ENCODE results near the gene HNRNPUL1.
"Not testable (repeated sequence)": the region's sequence is repeated elsewhere in the genome, so short reads cannot be mapped to it uniquely, and the experiment has no call there.

Gene HNRNPUL1

GRCh38 chr19:41334793-41335192, 70.6 kb downstream of the HNRNPUL1 start:
- Histone ChIP-seq H3K4me1 (ENCODE audit: insufficient read depth, poor library complexity, severe bottlenecking) (no peaks in the 10 kb centered on the region), H3K36me3 (ENCODE audit: low read depth) (peaks cover 78% of the 10 kb centered on the region), H3K9me3 (ENCODE audit: severe bottlenecking) (no peaks in the 10 kb centered on the region), H3K27ac (ENCODE audit: poor library complexity, severe bottlenecking) (no peak overlapping the region), H3K4me3 (ENCODE audit: severe bottlenecking) (no peak overlapping the region), H3K27me3 (ENCODE audit: insufficient read depth, poor library complexity, severe bottlenecking) (no peaks in the 10 kb centered on the region)
- DNase-seq (ENCODE audit: low spot score), result no peak
- TF ChIP-seq, protein P1, sequence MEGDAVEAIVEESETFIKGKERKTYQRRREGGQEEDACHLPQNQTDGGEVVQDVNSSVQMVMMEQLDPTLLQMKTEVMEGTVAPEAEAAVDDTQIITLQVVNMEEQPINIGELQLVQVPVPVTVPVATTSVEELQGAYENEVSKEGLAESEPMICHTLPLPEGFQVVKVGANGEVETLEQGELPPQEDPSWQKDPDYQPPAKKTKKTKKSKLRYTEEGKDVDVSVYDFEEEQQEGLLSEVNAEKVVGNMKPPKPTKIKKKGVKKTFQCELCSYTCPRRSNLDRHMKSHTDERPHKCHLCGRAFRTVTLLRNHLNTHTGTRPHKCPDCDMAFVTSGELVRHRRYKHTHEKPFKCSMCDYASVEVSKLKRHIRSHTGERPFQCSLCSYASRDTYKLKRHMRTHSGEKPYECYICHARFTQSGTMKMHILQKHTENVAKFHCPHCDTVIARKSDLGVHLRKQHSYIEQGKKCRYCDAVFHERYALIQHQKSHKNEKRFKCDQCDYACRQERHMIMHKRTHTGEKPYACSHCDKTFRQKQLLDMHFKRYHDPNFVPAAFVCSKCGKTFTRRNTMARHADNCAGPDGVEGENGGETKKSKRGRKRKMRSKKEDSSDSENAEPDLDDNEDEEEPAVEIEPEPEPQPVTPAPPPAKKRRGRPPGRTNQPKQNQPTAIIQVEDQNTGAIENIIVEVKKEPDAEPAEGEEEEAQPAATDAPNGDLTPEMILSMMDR (IDR thresholded peaks at IDR 0.05; ENCODE audit: poor library complexity, severe bottlenecking), result no peak
- no peak for ATAC-seq (ENCODE audit: low read depth)

GRCh38 chr19:41335467-41335866, 71.3 kb downstream of the HNRNPUL1 start:
- Histone ChIP-seq H3K4me3 (ENCODE audit: severe bottlenecking) (no peak overlapping the region), H3K27ac (ENCODE audit: poor library complexity, severe bottlenecking) (no peak overlapping the region), H3K27me3 (ENCODE audit: insufficient read depth, poor library complexity, severe bottlenecking) (no peaks in the 10 kb centered on the region), H3K9me3 (ENCODE audit: severe bottlenecking) (no peaks in the 10 kb centered on the region), H3K36me3 (ENCODE audit: low read depth) (peaks cover 80% of the 10 kb centered on the region), H3K4me1 (ENCODE audit: insufficient read depth, poor library complexity, severe bottlenecking) (no peaks in the 10 kb centered on the region)
- no peak for DNase-seq (ENCODE audit: low spot score)
- no peak for ATAC-seq (ENCODE audit: low read depth)
- TF ChIP-seq, protein P1 (IDR thresholded peaks at IDR 0.05; ENCODE audit: poor library complexity, severe bottlenecking), result no peak

- ATAC-seq (ENCODE audit: low read depth) (0 out of 3 replicates have a peak, but pooled peaks have one; percentile 38), DNase-seq (ENCODE audit: low spot score) (no peak)
- Histone ChIP-seq H3K27ac (ENCODE audit: poor library complexity, severe bottlenecking) (no peak overlapping the region), H3K27me3 (ENCODE audit: insufficient read depth, poor library complexity, severe bottlenecking) (no peaks in the 10 kb centered on the region), H3K4me3 (ENCODE audit: severe bottlenecking) (no peak overlapping the region), H3K4me1 (ENCODE audit: insufficient read depth, poor library complexity, severe bottlenecking) (no peaks in the 10 kb centered on the region), H3K36me3 (ENCODE audit: low read depth) (peaks cover 79% of the 10 kb centered on the region), H3K9me3 (ENCODE audit: severe bottlenecking) (no peaks in the 10 kb centered on the region)
- TF ChIP-seq, protein P1 (IDR thresholded peaks at IDR 0.05; ENCODE audit: poor library complexity, severe bottlenecking), result no peak
Observed at GRCh38 chr19:41339936-41340335, 75.8 kb downstream of the HNRNPUL1 start.

DNA sequence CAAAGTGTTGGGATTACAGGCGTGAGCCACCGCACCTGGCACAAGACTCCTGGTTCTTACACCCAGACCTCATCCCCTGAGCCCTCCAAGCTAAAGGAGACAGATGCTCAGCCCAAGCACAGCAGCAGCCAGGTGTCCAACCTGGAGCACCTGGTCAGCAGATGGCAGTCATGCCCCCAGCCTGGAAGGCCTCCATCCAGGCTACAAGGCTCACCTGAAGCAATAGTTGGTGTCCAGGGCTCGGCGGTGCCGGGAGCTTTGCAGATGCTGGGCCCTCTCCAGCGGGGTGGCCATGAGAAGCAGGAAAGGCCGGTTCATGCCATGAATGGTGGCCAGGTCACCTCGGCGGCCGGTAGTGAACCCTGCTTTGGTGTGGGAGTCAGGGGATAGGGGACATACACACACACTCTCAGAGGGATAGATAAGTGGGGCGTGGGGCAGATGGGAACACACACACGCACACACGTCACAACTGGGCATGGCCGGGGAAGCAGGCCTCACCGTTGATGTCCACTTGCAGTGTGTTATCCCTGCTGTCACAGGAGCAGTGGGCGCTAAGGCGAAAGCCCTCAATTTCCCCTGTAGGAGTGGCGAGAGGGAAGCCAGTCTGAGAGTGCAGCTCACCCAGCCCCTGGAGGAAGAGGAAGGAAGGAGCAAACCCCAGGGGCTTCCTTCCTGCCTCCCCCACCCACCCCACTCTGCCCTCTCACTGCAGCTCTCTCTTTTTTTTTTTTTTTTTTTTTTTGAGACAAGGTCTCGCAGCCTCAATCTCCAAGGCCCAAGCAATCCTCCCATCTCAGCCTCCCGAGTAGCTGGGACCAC, 77.7 kb downstream of the HNRNPUL1 start:
- Histone ChIP-seq H3K36me3 (ENCODE audit: low read depth) (peaks cover 85% of the 10 kb centered on the region), H3K9me3 (ENCODE audit: severe bottlenecking) (no peaks in the 10 kb centered on the region), H3K27ac (ENCODE audit: poor library complexity, severe bottlenecking) (no peak overlapping the region), H3K4me3 (ENCODE audit: severe bottlenecking) (no peak overlapping the region), H3K4me1 (ENCODE audit: insufficient read depth, poor library complexity, severe bottlenecking) (no peaks in the 10 kb centered on the region), H3K27me3 (ENCODE audit: insufficient read depth, poor library complexity, severe bottlenecking) (no peaks in the 10 kb centered on the region)
- TF ChIP-seq, protein P1 (IDR thresholded peaks at IDR 0.05; ENCODE audit: poor library complexity, severe bottlenecking), result peak; percentile 30
- ATAC-seq (ENCODE audit: low read depth) (peak; percentile 64; the same call in 2 of the 3 replicates), DNase-seq (ENCODE audit: low spot score) (no peak)

DNA sequence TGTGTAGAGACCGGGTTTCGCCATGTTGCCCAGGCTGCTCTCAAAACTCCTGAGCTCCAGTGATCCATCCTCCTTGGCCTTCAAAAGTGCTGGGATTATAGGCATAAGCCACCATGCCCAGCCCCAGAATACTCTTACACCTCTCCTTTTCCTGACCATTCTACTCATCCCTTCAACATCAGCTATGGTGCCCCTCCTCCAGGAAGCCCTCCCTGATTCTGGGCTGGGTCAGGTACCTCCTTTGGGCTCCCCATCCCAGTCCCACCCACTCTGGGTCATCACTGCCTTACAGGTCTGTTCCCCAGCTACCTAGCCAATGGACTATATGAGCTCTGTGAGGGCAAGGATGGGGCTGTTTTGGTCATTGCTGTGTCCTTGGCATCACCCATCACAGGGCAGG, 80.0 kb downstream of the HNRNPUL1 start:
- DNase-seq (ENCODE audit: low spot score) (no peak), ATAC-seq (ENCODE audit: low read depth) (no peak)
- TF ChIP-seq, protein P1 (IDR thresholded peaks at IDR 0.05; ENCODE audit: poor library complexity, severe bottlenecking), result no peak
- Histone ChIP-seq H3K27ac (ENCODE audit: poor library complexity, severe bottlenecking) (no peak overlapping the region), H3K36me3 (ENCODE audit: low read depth) (peaks cover 86% of the 10 kb centered on the region), H3K9me3 (ENCODE audit: severe bottlenecking) (no peaks in the 10 kb centered on the region), H3K4me3 (ENCODE audit: severe bottlenecking) (no peak overlapping the region), H3K27me3 (ENCODE audit: insufficient read depth, poor library complexity, severe bottlenecking) (no peaks in the 10 kb centered on the region), H3K4me1 (ENCODE audit: insufficient read depth, poor library complexity, severe bottlenecking) (no peaks in the 10 kb centered on the region)

GRCh38 chr19:41346916-41347315, 82.7 kb downstream of the HNRNPUL1 start:
- not testable (repeated sequence) for H3K27me3 ChIP-seq (ENCODE audit: insufficient read depth, poor library complexity, severe bottlenecking); H3K9me3 ChIP-seq (ENCODE audit: severe bottlenecking); H3K4me3 ChIP-seq (ENCODE audit: severe bottlenecking); DNase-seq (ENCODE audit: low spot score); H3K27ac ChIP-seq (ENCODE audit: poor library complexity, severe bottlenecking); H3K4me1 ChIP-seq (ENCODE audit: insufficient read depth, poor library complexity, severe bottlenecking); ATAC-seq (ENCODE audit: low read depth)
- peaks cover 66% of the 10 kb centered on the region for H3K36me3 ChIP-seq (ENCODE audit: low read depth)

Data from RWPE2 (cell line).